HG03095 (cell line): ENCODE results near the gene A1BG.

Experiments
- ATAC-seq: cut with Tn5 transposase; IDR thresholded peaks from one replicate; pipeline ENCODE4 v1.9.1; 2021; ENCODE audit warnings: moderate library complexity; ENCODE audit not compliant: unreplicated experiment

The A1BG gene

DNA sequence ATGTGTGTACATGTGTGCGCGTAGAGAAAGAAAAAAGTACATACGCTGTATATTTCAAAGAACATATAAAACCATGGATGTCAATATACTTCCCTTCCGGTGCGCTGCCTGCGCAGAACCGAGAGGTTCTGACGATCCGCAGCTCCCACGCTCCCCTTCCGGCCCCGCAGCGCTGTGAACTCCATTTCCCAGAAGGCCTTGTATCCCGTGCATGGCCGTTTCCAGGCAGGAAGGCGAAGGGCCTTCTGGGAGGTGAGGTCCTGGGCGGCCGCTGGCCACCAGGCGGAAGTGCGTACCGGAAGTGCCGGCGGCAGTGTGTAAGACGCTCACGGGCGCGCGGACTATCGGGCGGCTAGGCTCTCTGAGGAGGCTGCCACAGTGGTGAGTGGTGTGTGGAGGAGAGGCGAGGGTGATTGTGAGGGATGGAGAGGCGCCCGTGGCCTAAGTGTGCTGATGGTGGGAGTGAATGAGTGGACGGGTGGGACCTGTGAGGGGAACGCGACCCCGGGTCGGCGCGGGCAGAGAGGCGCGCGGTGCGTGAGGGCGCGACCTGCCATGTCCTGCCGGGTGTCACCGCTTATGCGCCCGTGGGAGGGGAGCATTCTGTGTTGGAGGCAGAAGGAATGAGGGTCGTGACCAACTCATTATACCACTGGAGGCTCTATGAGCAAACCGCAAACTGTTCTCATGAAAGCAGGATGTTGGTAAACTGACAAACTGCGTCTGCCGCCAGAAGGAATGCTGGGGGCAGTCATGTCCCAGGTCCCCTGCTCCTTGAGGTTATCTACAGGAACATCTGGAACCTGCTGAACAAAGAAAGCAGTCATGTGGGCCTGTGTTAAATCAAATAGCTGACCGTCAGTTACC is 48.0 kb downstream of the A1BG start, which contains the start of gene ERVK3-1:
Gene ERVK3-1, plus strand, starts transcription at position 313 of the 867 bp plus-strand sequence. CDS start 6,792 bp downstream, outside the sequence.
- ATAC-seq: peak; percentile 95

DNA sequence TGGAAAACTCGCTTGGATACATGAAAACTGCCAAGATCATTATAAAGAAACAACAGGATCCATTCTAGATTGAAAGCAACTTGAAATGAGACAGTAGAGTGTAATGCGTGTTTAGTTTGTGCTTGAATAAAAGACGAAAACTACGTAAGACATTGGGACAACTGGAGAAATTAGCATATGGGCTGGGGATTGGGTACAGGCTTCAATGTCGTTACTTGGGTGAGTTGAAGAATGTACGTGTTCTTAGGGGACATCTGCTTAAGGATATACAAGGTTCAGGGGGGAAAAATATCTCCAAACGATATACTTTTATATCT is 48.6 kb downstream of the A1BG start:
- ATAC-seq: no peak

DNA sequence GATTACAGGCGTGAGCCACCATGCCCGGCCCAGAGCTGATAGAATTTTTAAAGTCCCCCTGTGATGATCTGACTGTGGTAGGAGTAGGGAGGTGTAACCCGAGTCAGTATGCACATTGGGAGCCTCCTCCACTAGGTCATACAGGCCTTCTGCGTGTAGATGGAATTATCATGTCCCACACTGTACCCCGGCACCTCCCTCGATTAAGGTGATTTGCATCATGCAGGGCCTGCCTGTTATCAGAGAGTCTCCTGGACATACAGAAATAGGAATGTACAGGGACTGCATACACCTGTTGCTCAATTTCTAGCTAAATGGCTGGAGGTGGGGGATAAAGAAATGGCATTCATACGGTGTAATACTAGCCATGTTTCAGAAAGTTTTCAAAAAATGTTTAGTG is 49.0 kb downstream of the A1BG start:
- no peak for ATAC-seq

DNA sequence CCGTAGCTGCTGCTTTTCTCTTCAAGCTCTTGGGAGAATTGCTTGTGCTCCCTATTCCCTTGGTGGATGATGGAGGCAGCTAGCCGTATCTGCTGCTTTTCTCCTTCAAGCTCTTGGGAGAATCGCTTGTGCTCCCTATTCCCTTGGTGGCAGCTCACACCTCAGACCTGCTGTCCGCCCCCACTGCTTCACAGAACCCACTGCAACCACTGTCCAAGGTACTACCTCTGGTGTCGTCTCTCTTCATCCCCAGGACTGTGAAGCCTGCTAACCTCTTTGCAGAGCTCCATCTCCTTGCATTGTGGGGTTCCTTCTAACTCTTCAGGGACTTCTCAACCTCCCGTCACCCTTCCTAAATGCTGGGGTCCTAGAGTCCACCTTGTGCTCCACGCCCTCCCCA is 52.7 kb downstream of the A1BG start:
- no peak for ATAC-seq

DNA sequence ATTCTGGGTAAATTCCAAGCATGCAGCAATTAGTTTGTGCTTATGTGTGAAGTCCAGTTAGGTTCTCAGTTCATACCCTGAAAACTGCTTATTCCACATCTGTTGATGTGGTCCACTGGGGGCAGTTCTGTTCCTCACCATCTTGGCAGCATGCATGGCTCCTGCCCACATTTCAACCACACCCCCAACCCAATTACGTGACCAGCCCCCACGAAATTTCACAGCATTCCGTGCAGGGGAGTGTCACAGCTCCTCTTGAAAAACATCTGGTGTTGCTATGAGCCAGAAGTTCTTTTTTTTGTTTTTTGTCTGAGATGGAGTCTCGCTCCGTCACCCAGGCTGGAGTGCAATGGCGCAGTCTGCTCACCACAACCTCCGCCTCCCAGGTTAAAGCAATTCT is 57.2 kb downstream of the A1BG start:
- ATAC-seq: no peak
